Gastrocnemius medialis (tissue), 4 donors: Measurements from ENCODE around the gene WDR5.

Experiments
- POLR2A ChIP-seq, 2 donors: fragments of 450-650 bp; IDR thresholded peaks; one replicate each; pipeline ENCODE4 v1.6.1; 2017; ENCODE audit warnings: antibody characterized with exemption in 2 of 2, mild to moderate bottlenecking in 2 of 2, moderate library complexity in 2 of 2
- TF ChIP-seq, protein P1 (sequence below), 5 experiments: fragments of 450-650 bp in 3 of 5; fragments of 200-600 bp in 2 of 5; sonication (generic) in 2 of 5; IDR thresholded peaks in 4 of 5; conservative IDR thresholded peaks in 1 of 5; 1 replicate in 4 of 5; 2 replicates in 1 of 5; pipeline ENCODE4 v1.5.1; 2016 to 2019; ENCODE audit warnings: antibody characterized with exemption in 5 of 5, mild to moderate bottlenecking in 3 of 5, moderate library complexity in 3 of 5

DNA sequence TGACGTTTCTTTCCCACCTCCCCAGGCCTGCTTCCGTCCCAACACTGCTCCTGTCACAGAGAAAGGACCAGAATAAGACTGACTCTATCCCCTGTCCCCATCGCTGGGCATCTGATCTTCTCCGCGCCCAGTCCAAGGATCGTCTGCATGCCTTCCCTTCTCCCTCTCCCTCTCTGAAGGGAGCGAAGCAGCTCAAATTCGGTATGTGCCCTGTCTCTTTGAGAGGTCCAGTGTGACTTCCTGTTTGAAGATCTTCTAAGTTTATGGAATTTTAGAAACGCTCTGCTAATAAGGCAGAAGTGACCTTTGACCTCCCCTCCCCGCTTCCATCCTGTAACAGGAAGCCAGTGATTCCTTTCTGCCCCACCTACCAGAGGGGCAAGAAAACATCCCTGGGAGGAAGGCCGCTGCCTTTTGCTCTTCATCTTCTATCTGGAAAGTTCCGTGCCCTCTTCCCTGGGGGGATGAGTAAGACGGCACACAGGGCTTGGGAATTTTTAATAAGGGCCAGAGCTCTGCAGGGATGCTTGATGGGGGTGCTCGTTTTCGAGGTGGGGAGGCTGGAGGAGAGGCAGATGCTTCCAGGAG, 69.2 kb downstream of the WDR5 start:
- TF ChIP-seq, protein P1, sequence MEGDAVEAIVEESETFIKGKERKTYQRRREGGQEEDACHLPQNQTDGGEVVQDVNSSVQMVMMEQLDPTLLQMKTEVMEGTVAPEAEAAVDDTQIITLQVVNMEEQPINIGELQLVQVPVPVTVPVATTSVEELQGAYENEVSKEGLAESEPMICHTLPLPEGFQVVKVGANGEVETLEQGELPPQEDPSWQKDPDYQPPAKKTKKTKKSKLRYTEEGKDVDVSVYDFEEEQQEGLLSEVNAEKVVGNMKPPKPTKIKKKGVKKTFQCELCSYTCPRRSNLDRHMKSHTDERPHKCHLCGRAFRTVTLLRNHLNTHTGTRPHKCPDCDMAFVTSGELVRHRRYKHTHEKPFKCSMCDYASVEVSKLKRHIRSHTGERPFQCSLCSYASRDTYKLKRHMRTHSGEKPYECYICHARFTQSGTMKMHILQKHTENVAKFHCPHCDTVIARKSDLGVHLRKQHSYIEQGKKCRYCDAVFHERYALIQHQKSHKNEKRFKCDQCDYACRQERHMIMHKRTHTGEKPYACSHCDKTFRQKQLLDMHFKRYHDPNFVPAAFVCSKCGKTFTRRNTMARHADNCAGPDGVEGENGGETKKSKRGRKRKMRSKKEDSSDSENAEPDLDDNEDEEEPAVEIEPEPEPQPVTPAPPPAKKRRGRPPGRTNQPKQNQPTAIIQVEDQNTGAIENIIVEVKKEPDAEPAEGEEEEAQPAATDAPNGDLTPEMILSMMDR (IDR thresholded peaks at IDR 0.05 in 4 of 5, conservative IDR thresholded peaks at IDR 0.05 in 1 of 5) = no peak
- no peak for TF ChIP-seq POLR2A (IDR thresholded peaks at IDR 0.05)
